Activated effector memory CD4-positive, alpha-beta T cell treated with anti-CD3 and anti-CD28 coated beads, Interleukin-2, amount 50 U/mL, for 16 hours (primary cell): Measurements from ENCODE around the gene NEDD4L.

Experiments used
- DNase-seq: peaks from one replicate; pipeline ENCODE4 v3.0.0-alpha.2; 2020

NEDD4L gene

DNA sequence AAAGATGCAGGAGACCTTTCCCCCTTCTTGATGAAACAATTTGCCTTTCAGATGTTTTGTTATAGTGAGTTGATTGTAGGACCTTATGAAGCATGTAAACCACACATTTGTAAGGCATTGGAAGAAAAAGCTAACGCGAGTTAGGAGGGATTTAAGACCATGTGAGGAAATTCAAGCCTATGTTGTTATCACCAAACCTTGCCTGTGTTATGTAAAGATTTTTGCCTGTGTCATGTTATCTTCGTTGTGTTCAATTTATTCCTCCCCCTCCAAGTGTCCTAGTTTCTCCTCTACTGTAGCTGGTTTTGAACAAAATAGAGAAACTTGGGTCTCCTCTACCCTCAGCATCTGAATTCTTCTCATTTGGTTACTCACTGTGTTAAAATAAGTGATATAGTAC, 173.0 kb downstream of the NEDD4L start:
- DNase-seq: no peak

DNA sequence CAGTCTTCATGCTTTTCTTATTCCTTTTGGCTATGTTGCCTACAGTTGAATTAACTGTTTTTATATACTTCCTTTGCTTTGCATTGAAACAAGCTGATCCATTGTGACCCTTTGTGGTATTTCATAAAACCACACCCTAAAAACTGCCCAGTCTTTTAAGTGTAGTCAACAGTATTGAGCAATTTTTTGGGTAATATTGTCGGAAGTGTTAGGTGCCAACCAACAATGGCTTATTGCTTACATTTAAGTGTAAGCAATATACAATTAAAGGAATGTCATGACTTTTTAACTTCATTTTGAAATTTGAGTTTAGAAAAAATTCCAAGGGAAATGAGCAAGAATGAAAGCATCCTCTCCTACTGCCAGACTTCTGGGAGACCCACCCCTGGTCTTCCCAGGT, 174.1 kb downstream of the NEDD4L start:
- no peak for DNase-seq

DNA sequence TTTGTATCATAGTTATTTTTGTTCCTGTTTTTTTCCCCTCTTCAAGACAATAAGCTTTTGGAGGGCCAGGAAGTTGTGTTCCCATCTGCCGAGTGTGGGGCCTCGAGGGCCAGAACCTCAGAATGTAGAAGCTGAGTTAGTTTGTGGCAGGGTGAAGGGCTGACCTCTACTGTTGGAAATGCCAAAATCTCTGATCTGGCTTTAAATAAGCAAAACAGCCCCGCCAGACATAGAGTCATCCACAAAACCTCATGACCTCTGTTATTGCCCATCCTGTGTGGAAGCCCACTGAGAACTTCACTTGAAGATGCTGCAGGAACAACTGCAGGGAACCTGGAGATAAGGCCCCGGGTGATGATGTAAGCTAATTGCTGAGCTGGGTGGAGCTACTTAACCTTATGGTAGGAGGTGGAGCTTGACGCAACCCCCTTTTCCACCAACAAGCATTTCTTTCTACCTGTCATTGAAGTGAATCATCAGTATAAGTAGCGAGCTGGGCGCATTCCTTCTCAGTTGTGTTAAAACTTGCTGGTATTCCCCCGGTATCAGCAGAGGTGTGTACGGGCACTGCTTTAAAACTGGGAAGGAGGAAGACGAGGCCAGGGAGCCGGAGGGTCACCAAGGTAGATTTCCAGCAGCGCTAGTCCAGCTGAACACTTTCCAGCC, 177.2 kb downstream of the NEDD4L start:
- no peak for DNase-seq

DNA sequence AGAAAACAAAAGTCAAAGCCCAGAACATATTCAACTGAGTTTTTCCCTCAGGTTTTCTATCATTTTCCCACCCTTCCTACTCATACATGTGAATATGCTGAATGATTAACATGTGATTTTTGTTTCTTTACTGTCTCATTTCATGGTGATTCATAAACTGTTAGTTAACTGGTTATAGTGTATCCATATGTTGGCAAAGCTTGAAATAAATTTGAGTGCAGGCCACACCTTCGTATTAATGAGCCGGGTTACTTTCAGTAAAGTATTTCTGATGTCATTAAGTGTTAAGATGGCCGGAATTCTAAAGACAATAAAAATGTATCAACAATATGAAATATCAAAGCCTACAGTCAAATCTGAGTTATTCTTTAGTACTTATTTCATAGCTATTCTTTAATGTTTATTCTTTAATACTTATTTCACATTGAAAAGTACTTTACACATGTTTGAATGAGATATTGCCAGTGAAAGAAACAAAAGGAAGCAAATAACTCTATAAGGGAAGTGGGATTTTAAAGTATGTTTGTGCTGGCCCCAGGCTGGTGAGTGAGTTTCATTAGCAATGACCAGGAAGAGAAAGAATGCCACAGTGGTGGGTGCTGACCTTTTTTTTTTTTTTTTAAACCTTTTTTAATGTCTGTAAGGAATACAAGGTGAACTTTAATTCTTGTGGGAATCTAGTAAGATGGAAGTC, 178.6 kb downstream of the NEDD4L start:
- DNase-seq: no peak

DNA sequence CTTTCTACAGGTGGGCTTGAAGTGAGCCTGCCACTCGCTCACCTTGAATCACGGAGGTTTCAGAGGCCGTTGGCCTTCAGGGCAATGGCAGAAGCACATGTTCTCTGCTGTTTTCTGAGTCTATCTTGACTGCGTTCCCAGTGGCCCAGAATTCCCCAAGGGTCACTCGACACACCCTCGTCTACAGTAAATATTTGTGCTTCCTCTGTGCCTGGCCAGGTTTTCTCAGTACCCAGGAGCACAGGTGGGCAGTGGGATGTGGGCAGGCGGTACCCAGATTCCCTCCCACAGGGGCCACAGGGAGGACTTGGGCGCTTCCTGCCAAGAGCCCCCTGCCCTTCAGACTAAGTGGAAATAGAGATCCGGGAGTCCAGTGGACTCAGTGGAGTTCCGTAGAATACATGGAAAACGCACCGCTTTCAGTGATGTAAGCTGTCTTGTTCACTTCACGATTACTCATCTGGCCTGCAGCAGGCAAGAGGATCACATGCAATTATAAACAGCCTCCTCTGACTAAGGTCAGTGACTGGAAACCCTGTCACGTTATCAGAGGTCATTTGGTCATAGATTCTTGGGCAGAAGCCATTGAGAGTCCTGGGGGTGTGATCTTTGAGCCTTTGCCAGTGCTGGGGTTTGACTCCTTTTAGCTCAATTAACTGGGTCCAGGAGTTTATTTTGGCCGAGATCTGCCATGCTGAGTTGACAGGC, 179.8 kb downstream of the NEDD4L start:
- DNase-seq: no peak

DNA sequence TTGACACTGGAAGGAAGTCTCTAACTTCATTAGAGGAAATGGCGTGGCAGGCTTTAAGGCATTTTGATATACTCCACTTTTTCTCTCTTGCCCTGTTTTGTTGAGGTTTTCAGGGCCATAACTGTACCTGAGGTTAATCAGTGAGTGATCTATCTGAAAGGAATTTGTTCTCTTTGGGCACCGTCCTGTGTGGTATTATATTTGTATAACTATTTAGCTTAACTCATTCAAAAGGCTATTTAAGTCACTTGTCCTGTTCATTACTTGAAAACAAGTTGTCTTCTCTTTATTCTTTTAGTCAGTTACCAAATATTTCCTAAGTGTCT, 180.4 kb downstream of the NEDD4L start:
- no peak for DNase-seq

DNA sequence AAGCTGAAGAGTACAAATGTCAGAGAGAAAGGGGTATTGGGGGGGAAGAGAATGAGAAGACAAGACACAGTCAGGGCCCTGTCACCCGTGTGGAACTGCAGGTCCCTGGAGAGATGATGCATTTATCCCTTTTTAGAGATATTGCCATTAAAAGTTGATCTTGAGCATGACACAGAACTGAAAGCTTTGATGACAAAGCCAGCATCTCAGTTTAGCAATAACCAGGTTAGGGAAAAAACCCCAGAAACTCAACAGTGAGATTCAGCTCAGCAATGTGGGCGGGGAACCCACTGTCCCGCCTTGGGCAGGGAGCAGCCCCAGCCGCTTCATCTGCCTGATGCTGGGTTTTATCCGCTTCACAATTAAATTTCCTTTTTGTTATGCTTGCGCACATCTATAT, 181.1 kb downstream of the NEDD4L start:
- no peak for DNase-seq

DNA sequence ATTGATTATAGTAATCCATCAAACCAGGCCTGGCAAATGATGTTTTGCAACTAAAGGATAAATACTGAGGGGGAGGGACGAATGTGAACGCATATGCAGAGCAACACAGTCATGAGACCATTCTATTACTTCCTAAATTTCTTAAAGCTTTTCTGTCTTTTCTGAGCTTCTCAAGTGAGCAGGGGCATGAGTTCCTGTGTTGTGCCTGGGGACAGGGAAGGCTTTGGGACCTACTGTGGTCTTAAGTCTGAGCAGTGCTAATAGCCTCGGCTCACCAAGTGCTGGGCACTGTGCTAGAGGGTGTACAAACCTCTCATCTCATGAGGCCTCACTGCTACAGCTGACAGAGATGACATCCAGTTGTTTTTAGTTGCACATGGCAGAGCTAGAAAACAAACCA, 182.4 kb downstream of the NEDD4L start:
- no peak for DNase-seq

DNA sequence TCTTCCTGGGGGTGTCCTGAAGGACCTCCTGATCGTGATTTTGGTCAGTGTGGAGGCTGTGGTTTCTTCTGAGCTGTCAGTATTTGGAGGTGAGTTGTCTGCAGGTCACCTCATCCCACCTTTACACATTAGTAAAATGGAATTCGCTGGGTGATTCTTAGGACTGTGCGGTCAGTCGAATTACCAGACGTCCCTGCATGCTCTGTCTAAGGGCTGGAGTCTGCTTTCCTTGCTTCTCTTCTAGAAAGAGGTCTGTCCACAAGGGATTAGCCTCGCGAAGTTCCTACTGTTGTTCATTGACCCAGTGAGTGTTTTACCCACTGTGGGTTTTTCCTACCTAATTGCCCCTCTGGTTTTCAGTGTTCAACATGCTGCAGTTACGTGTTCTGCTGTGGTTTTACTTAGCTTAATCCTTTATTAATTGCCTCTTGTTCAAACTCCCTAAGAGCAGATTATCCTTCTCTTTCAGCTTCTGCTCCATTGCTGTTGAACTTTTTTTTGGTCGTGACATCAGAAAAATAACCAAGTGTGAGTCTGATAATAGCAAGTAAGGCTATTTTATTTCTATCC, 183.4 kb downstream of the NEDD4L start:
- DNase-seq: no peak

DNA sequence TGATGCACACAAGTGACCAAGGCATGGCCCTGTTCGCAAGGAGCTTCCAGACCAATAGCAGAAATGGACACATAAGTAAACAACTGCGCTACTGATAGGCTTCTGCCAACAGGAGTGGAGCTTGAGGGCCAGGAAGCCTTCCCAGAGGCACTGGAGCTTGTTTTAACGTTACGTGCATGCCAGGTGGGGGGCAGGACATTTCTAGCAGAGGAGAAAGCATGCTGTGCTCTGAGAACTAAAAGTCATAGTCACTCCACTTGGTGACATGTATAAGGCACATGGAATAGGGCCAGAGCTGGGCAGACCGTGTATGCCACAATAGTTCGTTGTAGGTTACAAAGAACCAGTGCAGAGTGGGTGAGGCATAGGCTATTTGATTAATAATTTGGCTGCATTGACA, 184.2 kb downstream of the NEDD4L start:
- DNase-seq: no peak

DNA sequence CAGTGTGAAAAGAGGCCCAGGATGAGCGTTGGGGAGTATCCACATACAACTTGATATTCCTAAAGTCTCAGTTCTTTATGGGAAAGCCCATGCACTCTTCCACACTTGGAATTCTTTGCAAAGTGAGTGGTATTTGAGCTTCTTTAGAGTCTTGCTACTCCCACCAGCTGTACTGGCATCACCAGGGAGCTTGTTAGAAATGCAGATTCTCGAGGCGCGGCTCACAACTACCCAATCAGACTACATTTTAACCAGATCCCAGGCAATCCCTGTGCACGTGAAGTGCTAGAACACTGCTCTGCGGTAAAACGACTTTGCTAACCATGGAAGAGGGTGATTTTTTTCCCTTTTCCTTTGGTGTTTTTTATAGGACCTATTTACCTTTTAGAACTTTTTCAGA, 184.7 kb downstream of the NEDD4L start:
- DNase-seq: no peak

DNA sequence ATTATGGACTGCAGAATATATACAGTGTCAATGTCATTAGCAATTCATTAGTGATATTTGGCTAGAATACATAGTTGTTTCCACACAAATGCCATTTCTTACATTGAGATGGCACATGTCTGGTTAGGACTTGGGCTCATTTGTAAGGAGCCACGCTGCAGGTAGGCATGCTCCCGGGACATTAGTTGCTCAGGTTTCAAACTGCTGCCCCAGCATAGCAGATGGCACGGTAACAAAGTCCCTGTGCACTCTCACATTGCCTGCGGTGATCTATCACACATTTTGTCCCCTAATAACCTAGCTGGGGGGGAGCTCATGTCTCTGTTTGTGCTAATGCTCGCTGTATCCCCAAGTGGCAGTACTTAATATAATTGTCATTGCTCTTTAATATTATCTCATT, 185.1 kb downstream of the NEDD4L start:
- DNase-seq: no peak

DNA sequence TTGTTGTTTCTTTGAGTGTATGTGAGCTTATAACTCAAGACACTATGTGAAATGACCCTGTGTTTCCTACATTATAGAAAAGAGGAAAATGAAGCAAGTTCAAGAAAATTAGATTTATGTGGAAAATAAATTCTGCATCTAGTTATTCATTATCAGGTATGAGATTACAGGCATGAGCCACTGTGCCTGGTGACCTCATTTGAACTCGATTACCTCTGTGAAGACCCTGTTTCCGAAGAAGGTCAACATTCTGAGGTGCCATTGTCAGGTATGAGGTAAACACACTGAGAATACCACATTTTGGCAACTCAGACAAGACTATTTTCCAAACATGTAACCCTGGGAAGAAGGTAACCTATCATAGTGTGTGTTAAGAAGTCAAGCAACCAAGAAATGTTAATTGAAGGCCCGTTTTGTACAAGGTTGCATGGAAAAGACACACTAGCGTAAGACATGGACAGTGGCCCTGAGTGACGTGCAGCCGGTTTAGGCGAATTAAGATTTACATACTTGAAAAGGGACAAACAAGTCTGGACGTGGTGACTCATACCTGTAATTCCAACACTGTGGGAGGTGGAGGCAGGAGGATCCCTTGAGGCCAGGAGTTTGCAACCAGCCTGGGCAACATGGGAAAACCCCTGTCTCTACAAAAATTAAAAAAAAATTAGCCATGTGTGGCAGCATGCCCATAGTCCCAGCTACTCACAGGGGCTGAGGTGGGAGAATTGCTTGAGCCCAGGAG, 186.6 kb downstream of the NEDD4L start:
- no peak for DNase-seq

DNA sequence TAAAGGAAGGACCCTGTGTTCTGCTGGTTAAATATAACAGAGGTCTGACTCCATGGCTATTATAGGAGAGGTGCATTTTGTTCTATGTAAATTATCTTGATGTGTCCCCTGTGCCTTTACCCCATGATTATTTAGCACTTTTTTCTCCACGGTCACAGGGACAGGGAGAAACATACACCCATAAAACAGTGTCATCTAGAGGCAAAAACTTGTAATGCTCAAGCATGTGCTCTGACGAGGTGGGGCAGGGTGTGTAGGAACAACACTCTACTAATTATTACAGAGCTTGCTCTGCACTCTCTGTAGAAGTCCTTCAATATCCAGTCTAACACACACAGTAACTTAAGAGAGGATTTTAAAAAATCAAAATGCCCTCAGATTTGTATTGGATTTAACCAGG, 187.9 kb downstream of the NEDD4L start:
- no peak for DNase-seq

DNA sequence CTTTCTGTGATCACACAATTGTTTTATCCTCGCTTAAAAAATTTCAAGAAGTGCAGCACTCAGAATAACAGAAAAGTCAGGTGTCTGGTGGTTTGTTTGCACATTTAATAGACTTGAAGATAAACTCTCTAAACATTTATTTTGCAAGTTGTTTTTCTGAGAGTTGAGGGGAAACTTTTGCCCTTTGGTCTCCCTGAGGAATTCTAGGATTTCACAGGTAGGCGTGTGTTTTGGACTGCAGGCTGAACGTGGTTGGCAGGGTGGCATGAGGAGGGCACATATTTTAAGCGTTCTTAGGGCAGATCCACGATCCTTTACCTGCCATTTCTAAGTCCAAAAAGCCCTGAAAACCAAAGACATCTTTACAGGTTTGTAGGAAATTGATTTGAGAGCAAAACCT, 188.6 kb downstream of the NEDD4L start:
- no peak for DNase-seq

DNA sequence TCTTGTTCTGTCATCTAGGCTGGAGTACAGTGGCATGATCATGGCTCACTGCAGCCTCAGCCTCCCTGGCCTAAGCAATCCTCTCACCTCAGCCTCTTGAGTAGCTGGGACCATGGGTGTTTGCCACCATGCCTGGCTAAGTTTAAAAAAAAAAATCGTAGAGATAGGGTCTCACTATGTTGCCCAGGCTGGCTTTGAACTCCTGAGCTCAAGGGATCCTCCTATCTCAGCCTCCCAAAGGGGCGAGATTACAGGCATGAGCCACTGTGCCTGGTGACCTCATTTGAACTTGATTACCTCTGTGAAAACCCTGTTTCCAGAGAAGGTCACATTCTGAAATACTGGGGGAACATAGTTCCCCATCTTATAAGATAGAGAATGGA, 190.3 kb downstream of the NEDD4L start:
- no peak for DNase-seq

DNA sequence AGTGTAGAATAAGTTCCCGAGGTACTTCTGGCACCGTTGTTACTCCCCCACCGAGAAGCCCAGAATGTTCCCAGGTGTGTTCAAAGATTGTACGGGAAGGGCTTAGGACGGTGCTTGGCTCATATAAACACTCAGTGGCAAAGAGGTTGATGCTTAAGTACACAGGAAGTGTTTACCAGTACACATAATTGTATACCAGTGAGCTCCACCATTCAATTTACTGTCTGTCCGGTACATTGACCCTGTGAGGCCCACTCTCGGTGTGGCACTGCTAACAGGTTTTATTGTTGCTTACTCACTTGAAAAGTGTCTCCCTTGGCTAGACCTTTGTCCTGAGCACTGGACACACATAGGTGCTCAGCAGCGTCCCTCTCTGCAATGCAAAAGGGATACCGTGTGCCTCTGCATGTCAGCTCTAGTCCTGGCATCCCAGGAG, 191.0 kb downstream of the NEDD4L start:
- no peak for DNase-seq

DNA sequence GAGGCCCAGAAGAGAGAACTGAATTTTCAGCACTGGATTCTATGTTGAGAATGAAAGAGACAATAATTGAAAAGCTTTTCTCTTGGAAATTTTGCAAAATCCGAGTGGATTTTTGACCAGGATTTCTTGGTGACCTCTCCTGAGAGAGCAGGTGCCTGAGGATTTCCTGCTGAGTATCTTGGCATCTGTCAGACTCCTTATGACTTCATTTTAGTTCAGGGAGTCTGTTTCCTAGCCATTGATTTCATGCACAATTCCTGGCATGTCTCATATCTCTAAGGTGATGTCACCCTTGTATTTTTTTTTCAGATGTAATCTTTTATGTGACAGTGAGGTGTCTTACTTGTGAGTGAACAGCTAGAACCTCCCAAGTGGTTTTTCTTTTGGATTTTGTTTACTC, 195.9 kb downstream of the NEDD4L start:
- DNase-seq: no peak

DNA sequence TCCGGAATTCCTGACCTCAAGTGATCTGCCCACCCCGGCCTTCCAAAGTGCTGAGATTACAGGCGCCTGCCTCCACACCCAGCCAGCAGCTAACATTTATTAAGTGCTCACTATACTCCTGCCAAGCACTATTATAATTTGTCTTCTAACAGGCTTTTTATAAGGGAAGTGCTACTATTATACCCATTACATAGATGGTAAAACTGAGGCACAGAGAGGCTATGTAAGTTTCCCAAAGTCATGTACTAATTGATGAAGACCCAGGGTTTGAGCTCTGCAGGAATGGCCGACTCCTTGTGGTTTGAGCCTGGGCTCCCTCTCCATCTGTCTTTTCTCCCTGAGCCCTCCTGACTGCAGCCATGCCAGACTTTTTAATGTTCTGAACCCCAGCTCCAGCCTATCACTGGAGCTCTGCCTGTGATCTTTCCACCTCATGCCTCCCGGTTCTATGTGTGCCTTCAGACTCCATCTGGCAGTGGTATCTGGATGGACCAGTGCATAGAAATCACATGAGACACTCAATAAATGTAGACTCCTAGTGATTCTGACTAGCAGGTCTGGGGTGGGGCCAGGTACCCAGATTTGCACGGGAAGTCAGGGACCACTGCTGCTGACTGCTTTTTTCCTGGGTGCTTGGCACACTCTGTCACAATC, 197.1 kb downstream of the NEDD4L start:
- DNase-seq: no peak

DNA sequence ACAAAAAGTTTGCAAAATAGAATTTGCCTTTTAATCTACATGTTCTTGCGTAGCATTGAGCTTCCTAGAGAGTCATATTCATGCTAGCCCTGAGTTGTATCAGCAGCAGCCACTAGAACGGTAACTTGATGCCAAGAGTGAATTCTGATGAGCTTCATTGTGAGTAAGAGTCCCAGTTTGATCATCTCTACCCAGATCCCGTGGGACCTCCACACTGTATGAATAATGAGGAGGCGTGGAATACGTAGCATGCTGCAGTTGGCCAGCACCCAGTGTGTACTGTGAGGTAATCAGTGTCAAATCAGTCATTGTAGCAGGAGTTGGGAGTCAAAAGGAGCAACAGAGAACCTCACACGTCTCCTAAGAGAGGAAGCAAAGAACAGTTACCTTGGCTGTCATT, 197.9 kb downstream of the NEDD4L start:
- no peak for DNase-seq

DNA sequence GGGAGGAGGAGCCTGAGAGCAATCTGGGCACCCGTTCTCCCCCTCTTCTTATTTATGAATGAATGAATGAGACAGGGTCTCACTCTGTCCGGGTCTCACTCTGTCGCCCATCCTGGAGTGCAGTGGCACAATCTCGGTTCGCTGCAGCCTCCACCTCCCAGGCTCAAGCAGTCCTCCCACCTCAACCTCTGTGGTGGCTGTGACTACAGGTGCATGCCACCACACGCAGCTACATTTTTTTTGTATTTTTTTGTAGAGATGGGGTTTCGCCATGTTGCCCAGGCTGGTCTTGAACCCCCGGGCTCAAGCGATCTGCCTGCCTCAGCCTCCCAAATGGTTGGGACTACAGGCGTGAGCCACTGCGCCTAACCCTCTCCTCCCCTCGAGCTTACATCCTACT, 198.4 kb downstream of the NEDD4L start:
- no peak for DNase-seq

DNA sequence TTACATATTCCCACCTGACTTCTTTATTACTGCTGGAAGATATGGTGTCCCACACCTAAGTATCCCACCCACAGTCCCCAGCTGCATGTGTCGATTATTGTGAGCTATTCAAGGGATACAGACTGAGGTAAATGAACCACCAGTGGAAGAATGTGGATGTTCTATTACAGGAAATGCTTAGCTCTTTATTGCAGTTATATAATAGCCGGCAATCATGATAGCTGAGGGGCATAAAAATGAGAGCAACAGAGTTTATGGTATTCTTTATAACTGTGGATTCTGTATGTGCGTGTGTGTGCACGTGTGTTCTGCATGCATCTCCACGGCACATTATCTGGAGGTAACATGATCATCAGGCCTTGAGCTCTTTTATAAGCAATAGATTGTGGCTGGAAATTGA, 198.9 kb downstream of the NEDD4L start:
- DNase-seq: no peak

DNA sequence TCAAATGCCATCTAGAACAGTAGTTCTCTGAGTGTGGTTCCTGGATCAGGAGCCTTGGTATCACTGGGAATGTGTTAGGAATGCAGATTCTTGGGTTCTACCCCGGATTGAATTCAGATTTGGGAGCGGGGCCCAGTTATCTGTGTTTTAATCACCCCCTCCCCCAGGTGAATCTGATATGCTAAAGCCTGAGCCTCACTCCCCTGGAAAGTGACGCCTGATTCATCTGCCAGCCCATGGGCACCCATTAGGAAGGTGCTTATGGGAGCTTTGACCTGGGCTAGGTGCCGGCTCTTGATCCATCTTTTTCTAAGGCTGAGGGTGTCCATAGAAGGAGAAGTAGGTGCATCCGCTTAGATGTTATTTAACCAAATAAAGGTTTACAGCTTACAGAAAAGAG, 199.4 kb downstream of the NEDD4L start:
- DNase-seq: no peak
